Stimulated activated CD4-positive, alpha-beta T cell treated with anti-CD3 and anti-CD28 coated beads, Interleukin-1b, Interleukin-23, amount 100 ng/mL, for 48 hours (primary cell): ENCODE measurements around the gene GMCL1.
"Not testable (repeated sequence)": the region's sequence is repeated elsewhere in the genome, so short reads cannot be mapped to it uniquely, and the experiment has no call there.

Experiments
- DNase-seq: peaks from one replicate; pipeline ENCODE4 v3.0.0-alpha.2; 2020

The GMCL1 gene

GRCh38 chr2:69863298-69863697 lies 33.8 kb downstream of the GMCL1 start:
- DNase-seq = no peak

DNA sequence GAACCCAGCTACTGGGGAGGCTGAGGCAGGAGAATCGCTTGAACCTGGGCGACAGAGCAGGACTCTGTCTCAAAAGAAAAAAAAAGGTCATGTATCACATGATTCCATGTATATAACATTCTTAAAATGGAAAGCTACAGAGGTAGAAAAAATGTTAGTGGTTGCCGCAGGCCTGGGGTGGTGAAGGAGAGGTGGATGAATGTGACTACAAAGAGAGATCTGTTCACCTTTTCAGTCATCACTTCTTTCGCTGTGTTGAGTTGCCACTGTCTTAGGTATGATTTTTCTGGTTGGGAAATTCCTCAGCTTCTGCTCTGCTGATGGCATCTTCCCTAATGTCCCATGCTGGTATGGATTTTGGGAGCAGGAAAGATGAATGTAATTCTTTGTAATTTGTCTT lies 59.0 kb downstream of the GMCL1 start:
- DNase-seq = no peak

GRCh38 chr2:69889302-69889701 lies 59.8 kb downstream of the GMCL1 start:
- DNase-seq = no peak

DNA sequence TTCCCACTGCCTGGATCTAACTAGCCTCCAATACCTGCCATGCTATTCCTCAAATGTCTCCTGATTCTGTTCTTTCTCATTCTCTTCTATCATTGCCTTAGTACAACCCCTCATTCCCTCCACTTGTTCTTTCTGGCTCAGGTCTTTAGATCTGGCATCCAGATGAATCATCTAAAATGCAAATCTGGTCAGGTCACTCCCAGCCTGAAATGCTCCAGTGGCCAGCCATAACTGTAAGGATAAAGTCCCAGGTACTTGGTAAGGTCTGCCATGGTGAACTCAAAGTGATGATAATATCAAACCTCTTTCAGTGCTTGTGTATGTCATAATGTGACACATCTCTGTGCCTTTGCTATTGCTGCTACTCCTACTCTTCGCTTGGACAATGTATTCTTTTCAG lies 61.4 kb downstream of the GMCL1 start:
- DNase-seq = no peak

GRCh38 chr2:69892838-69893424 lies 63.5 kb downstream of the GMCL1 start:
- DNase-seq = not testable (repeated sequence)

DNA sequence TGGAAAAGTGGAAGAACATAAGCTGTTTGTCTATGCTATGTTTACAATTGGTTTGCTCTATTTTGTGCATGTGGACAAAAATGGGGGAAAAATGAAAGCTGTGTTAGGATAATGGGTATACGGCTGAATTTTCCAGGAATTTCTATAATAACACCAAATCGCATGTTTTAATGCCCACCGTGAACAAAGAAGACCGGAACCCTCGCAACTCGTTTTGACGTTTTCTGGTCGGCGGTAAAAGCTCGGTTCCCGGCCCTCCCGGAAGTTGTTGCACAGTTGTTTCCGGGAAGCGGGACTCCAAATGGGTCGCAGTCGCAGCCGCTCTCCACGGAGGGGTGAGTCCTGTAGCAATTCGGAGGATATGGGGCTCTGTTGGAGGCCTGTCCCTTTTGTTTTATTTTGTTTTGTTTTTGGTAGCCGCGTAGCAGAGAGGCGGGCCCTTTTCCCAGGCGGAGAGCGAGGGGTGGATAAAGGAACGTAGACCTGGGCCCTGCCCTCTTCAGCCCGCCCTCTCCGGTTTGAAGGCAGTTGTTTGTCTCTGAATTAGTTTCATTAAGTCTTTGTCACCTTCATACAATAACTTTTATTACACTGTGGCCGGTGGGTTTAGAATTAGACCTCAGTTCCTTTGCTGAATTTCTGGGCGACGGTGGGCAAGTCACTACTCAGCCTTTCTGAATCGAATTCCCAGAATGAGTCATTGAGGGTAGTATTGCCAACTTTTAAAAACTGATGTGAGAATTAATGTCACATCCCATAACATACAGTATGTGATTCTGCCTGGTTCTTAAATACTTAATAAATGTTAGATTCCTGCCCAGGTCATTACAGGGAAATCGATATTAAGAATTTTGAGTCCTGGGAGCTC lies 64.5 kb downstream of the GMCL1 start, which contains the start of gene SNRNP27:
TSS of gene SNRNP27 (plus strand) at position 273 of the 868 bp plus-strand sequence. CDS start at position 302, 29 bp downstream.
- peak; percentile 85 for DNase-seq

DNA sequence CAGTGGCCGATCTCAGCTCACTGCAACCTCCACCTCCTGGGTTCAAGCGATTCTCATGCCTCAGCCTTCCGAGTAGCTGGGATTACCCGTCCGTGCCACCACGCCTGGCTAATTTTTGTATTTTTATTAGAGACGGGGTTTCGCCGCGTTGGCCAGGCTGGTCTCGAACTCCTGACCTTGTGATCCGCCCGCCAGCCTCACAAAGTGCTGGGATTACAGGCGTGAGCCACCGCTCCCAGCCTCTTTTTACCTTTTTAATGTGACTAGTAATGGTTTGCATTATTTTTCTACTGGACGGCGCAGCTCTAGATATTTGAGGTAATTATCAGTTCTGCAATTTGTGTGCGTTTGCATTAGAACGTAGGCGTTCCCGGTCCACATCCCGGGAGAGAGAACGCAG lies 65.3 kb downstream of the GMCL1 start:
- not testable (repeated sequence) for DNase-seq

- no peak for DNase-seq
These were observed 72.9 kb downstream of the GMCL1 start for GRCh38 chr2:69902213-69902922.

- no peak for DNase-seq
These were observed 77.8 kb downstream of the GMCL1 start for GRCh38 chr2:69907216-69907615.

GRCh38 chr2:69911985-69912563 lies 82.6 kb downstream of the GMCL1 start:
- no peak for DNase-seq

GRCh38 chr2:69914164-69914949 lies 84.9 kb downstream of the GMCL1 start:
- DNase-seq = peak; percentile 100

GRCh38 chr2:69914950-69915945 lies 85.8 kb downstream of the GMCL1 start, which contains the start of gene MXD1:
Gene MXD1, plus strand, starts transcription at chr2:69915109. Its CDS starts 222 bp downstream, at chr2:69915331.
- no peak for DNase-seq

DNA sequence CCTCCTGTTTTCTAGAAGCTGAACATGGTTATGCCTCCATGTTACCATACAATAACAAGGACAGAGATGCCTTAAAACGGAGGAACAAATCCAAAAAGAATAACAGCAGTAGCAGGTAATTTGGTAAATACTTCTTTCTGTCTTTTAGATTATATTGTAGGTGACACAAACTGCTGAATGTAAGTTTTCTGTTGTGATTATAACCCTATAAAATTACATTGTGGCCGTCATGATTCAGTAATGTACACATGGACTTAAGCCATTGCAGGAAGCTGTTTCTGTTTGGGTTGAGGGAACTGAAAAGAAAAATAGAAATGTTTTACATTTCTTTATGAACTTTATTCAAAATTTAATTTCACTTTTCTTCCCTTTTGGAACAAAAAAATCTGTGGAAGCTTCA lies 86.6 kb downstream of the GMCL1 start:
- DNase-seq = no peak

DNA sequence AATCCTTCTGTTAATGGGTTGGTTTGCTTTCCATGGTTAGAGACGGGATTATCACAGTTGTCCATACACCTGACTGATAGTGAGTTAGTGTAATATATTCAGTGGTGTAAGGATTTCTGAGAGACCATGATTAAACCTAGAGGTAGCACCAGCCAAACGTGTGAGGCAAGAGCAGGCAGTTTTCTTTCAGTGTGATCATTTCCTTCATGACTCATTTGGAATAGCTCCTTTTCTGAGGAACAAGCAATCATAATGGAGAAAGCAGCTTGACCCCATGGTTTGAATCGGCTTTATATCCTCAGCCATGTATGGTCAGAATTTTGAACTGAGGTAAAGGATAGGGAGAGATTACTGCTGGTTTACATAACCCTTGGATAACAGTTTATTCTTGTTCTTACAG lies 88.4 kb downstream of the GMCL1 start:
- no peak for DNase-seq

GRCh38 chr2:69918401-69918800 lies 88.9 kb downstream of the GMCL1 start:
- DNase-seq = no peak

DNA sequence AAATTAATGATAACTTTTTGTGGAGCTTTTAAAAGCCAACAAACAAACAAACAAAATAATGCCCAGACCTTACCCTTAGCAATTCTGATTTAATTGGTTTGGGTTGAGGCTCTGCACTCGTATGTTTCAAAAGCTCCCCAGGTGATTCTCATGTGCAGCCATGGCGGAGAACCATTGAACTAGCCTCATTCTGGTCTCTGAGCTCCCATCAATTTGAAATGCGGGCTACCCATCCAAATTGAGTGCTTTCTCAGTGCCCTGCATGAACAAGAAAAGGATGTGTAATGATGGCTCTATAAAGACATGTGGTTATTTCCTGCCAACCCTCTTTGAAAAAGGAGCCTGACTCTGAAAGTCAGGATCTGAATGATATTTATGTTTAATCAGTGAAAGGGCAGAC lies 93.7 kb downstream of the GMCL1 start:
- DNase-seq = no peak

DNA sequence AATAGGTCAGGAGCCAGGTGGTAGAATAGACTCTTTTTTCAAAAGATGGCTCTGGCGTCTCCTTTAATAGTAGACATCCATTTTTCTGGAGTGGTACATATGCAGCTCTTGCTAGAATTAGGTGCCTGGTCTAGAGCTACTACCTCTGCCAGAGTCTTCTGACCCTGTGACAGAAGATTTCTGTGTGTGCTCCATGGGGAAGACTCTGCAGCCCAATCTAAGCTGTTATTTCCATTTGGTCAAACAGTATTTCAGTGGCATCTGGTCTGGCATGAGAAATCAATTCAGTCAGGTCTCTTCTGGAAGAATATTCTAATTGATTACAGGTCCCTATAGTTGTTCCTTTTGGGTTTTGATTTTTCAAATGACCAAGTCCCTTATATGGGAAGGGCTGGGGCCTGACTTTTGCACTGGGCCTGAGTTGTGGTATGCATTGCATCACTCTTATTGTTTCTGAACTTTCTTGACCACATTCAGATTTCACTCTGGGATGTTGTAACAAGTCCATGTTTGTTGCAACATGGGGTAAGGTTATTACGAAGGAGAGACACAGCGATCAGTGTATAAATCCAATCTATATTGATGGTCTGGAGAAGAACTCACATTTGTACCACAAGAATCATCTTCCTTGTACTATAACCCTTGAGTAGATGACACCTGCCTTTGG lies 97.5 kb downstream of the GMCL1 start:
- no peak for DNase-seq
